Right ventricle myocardium superior (tissue), 1 donor: Measurements from ENCODE around the gene UFM1. TPM values are rescaled to one million over a fixed set of nuclear protein-coding genes. Genes with fewer than 3 reads are reported as not detected.

Source experiments
- ATAC-seq: fragments of 200-7000 bp; cut with Tn5 transposase; one replicate; pipeline ENCODE4 v1.9.1; 2020; ENCODE audit warnings: mild to moderate bottlenecking; ENCODE audit not compliant: poor library complexity
- DNase-seq: peaks from one replicate; pipeline ENCODE4 v3.0.0-alpha.2; 2020
- intact Hi-C: fragments of 100-400 bp; cut with DNase I; formaldehyde crosslinking; loops from one replicate; pipeline ENCODE4 v1.11.2; 2022
- total RNA-seq: library from RNA; stranded (reverse); fragmentation: NEBNext Ultra II Directional; extraction: Animal tissue kit (Norgen Biotek cat#: 25700); gene quantifications from one replicate; pipeline ENCODE4 v1.2.1, GENCODE V29; 2021
- donor health status: DM: no; HTN: yes; CAD: no; lungs with severe emphysema.

Gene UFM1
- total RNA-seq, 1 donor from 2014 or later = 21.7 TPM

- no peak for DNase-seq
- ATAC-seq = no peak
- intact Hi-C loops = no loop called here
Measured at GRCh38 chr13:38399535-38399934, 49.9 kb downstream of the UFM1 start.

DNA sequence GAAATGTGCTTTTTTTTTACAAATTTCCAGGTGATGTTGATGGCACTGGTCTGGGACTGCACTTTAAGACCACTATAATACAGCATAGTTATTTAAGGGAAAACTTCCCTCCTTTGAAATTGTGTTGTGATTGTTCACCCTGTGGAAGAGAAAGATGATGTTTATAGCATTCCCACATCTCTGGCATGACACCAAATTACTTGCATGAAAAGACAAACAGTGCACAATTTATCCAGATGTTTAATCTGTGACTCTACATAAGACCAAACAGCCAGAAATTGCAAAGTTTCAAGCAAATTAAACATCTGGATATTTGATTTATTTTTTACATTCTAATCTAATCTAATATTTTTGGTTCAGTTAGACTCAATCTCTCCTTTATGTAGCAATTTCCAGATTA lies 51.6 kb downstream of the UFM1 start:
- intact Hi-C loops = no loop called here
- DNase-seq (no peak), ATAC-seq (no peak)

DNA sequence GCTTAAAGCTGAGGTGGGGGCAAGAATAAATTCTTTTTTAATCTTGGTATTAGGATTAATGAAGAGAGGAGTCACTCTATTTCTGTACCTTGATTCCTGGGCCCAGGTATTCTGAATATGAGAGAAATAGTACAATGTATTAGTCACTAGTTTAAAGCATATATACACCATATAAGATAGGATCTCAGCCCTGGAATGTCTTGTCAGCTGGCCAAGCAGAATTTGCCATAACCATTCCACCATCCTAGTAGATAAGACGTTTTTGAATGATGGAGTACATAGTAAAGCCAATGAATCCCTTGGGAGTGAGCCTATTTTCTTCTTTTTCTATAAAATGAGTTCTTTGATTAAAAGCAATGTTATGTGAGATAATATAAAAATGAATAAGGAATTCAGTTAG lies 55.6 kb downstream of the UFM1 start:
- no peak for DNase-seq
- intact Hi-C loops = no loop called here
- no peak for ATAC-seq

- ATAC-seq = no peak
- DNase-seq = no peak
- intact Hi-C loops = no loop called here
Measured at GRCh38 chr13:38409771-38410170, 60.1 kb downstream of the UFM1 start.

GRCh38 chr13:38412266-38412665 lies 62.6 kb downstream of the UFM1 start:
- intact Hi-C loops = no loop called here
- DNase-seq = no peak
- ATAC-seq = no peak
